IMR-90 (cell line): Measurements from ENCODE around the gene GNG7. TPM values are rescaled to one million over a fixed set of nuclear protein-coding genes. Genes with fewer than 3 reads are reported as not detected.

Experiments
- ATAC-seq: fragments of 200-7000 bp; cut with Tn5 transposase; 2 replicates; pipeline ENCODE4 v1.9.1; 2020; ENCODE audit warnings: low read depth, mild to moderate bottlenecking, moderate library complexity
- BruUV-seq: library from RNA; stranded (reverse); fragments of 400-500 nt; replicated peaks from 2 replicates; lab custom pipeline; 2021; lab: Mats Ljungman, UMichigan
- CTCF ChIA-PET: fragments of 300-600 bp; formaldehyde crosslinking; extraction: SDS; loops from one replicate; lab custom pipeline; 2021; ENCODE audit warnings: antibody characterized with exemption; lab: Yijun Ruan, JAX
- POLR2A ChIA-PET: fragments of 300-600 bp; sonication (Branson Sonifier 250); formaldehyde crosslinking; loops from one replicate; lab custom pipeline; 2022; ENCODE audit warnings: antibody characterized with exemption; ENCODE audit not compliant: unreplicated experiment; lab: Charles Lee
- DNase-seq: peaks from one replicate; pipeline ENCODE4 v3.0.0; 2013
- H2AFZ ChIP-seq: replicated peaks from 2 replicates; pipeline ENCODE3; 2013; ENCODE audit warnings: low read length, mild to moderate bottlenecking; ENCODE audit not compliant: poor library complexity
- H2AK5ac ChIP-seq: 2 replicates; pipeline ENCODE4 v1.6.1; 2013; ENCODE audit warnings: low read depth, low read length, inconsistent platforms
- H2AK9ac ChIP-seq: replicated peaks from 2 replicates; pipeline ENCODE3; 2013; ENCODE audit warnings: mild to moderate bottlenecking, low read depth, low read length, moderate library complexity; ENCODE audit not compliant: poor library complexity
- H2BK120ac ChIP-seq: 2 replicates; pipeline ENCODE4 v1.6.1; 2013; ENCODE audit warnings: low read depth, low read length, inconsistent platforms
- H2BK15ac ChIP-seq: 3 replicates; pipeline ENCODE4 v1.6.1; 2013; ENCODE audit warnings: low read depth, low read length, inconsistent platforms
- H2BK20ac ChIP-seq: 2 replicates; pipeline ENCODE4 v1.6.1; 2013; ENCODE audit warnings: low read depth, mild to moderate bottlenecking, inconsistent platforms, low read length, moderate library complexity
- H2BK5ac ChIP-seq: 2 replicates; pipeline ENCODE4 v1.6.1; 2013; ENCODE audit warnings: mild to moderate bottlenecking, low read depth, low read length, inconsistent platforms; ENCODE audit not compliant: poor library complexity, severe bottlenecking
- H3K14ac ChIP-seq: replicated peaks from 2 replicates; pipeline ENCODE4 v1.6.1; 2013; ENCODE audit warnings: low read depth, low read length, inconsistent platforms
- H3K18ac ChIP-seq: 2 replicates; pipeline ENCODE4 v1.6.1; 2013; ENCODE audit warnings: low read depth, low read length, control low read depth
- H3K23ac ChIP-seq: 2 replicates; pipeline ENCODE4 v1.6.1; 2013; ENCODE audit warnings: low read depth, low read length, inconsistent platforms
- H3K27ac ChIP-seq: 2 replicates; pipeline ENCODE4 v1.5.1; 2013; ENCODE audit warnings: mild to moderate bottlenecking, control low read depth, low read length; ENCODE audit not compliant: insufficient read depth
- H3K27me3 ChIP-seq: 2 replicates; pipeline ENCODE4 v1.6.1; 2013; ENCODE audit warnings: low read length; ENCODE audit not compliant: control insufficient read depth, insufficient read depth
- H3K36me3 ChIP-seq: 2 replicates; pipeline ENCODE4 v1.6.1; 2013; ENCODE audit warnings: low read length, mixed read lengths; ENCODE audit not compliant: control insufficient read depth, insufficient read depth
- H3K4ac ChIP-seq: 2 replicates; pipeline ENCODE4 v1.6.1; 2013; ENCODE audit warnings: low read depth, low read length, inconsistent platforms
- H3K4me1 ChIP-seq: 2 replicates; pipeline ENCODE4 v1.6.1; 2013; ENCODE audit warnings: low read length, mixed read lengths; ENCODE audit not compliant: control insufficient read depth, insufficient read depth
- H3K4me2 ChIP-seq: 2 replicates; pipeline ENCODE4 v1.6.1; 2013; ENCODE audit warnings: low read depth, mild to moderate bottlenecking, control low read depth, low read length, moderate library complexity
- H3K4me3 ChIP-seq: 2 replicates; pipeline ENCODE4 v1.5.1; 2013; ENCODE audit warnings: low read depth, mild to moderate bottlenecking, control low read depth, low read length, moderate library complexity; ENCODE audit not compliant: insufficient read depth
- H3K56ac ChIP-seq: 2 replicates; pipeline ENCODE4 v1.6.1; 2013; ENCODE audit warnings: low read length, inconsistent platforms; ENCODE audit not compliant: insufficient read depth; ENCODE audit errors: extremely low read depth
- H3K79me1 ChIP-seq, 2 experiments: 2 replicates each; pipeline ENCODE4 v1.6.1; 2013; ENCODE audit warnings: low read length in 2 of 2, inconsistent platforms in 1 of 2, low read depth in 1 of 2
- H3K9ac ChIP-seq: 2 replicates; pipeline ENCODE4 v1.6.1; 2013; ENCODE audit warnings: low read depth, low read length, control low read depth
- H3K9me1 ChIP-seq: 2 replicates; pipeline ENCODE4 v1.6.1; 2013; ENCODE audit warnings: low read length, inconsistent platforms; ENCODE audit not compliant: insufficient read depth
- H3K9me3 ChIP-seq: 2 replicates; pipeline ENCODE4 v1.6.1; 2013; ENCODE audit warnings: low read length; ENCODE audit not compliant: control insufficient read depth, insufficient read depth
- H4K20me1 ChIP-seq: 2 replicates; pipeline ENCODE4 v1.6.1; 2013; ENCODE audit warnings: low read length, inconsistent platforms; ENCODE audit not compliant: insufficient read depth
- H4K5ac ChIP-seq: 2 replicates; pipeline ENCODE4 v1.6.1; 2013; ENCODE audit warnings: mild to moderate bottlenecking, low read depth, low read length, control low read depth
- H4K8ac ChIP-seq, 2 experiments: 2 replicates each; pipeline ENCODE4 v1.6.1; 2013; ENCODE audit warnings: low read depth in 2 of 2, low read length in 2 of 2, control low read depth in 1 of 2, inconsistent platforms in 1 of 2
- H4K91ac ChIP-seq: 2 replicates; pipeline ENCODE4 v1.6.1; 2013; ENCODE audit warnings: low read depth, low read length, inconsistent platforms; ENCODE audit not compliant: insufficient read depth
- BHLHE40 ChIP-seq: fragments of 150-350 bp; IDR thresholded peaks from 2 replicates; pipeline ENCODE4 v1.6.1; 2016; ENCODE audit warnings: mild to moderate bottlenecking, low read depth, low read length
- CEBPB ChIP-seq: IDR thresholded peaks from 2 replicates; pipeline ENCODE4 v1.6.1; 2012; ENCODE audit warnings: low read depth, low read length, improper control_type of control experiment
- CHD1 ChIP-seq: IDR thresholded peaks from 2 replicates; pipeline ENCODE4 v1.6.1; 2012; ENCODE audit warnings: low read depth, low read length, improper control_type of control experiment
- CTCF ChIP-seq: conservative IDR thresholded peaks from 2 replicates; pipeline ENCODE4 v1.5.1; 2012; ENCODE audit warnings: mild to moderate bottlenecking, low read depth, low read length, improper control_type of control experiment
- ELK1 ChIP-seq: fragments of 150-350 bp; IDR thresholded peaks from 2 replicates; pipeline ENCODE4 v1.6.1; 2016; ENCODE audit warnings: low read depth, mild to moderate bottlenecking, low read length, moderate library complexity, borderline replicate concordance
- FOS ChIP-seq: fragments of 150-350 bp; IDR thresholded peaks from 2 replicates; pipeline ENCODE4 v1.6.1; 2016; ENCODE audit warnings: low read depth, low read length
- MAFK ChIP-seq: IDR thresholded peaks from 2 replicates; pipeline ENCODE4 v1.6.1; 2012; ENCODE audit warnings: low read depth, low read length, improper control_type of control experiment
- MAZ ChIP-seq: IDR thresholded peaks from 2 replicates; pipeline ENCODE4 v1.6.1; 2012; ENCODE audit warnings: low read depth, mild to moderate bottlenecking, low read length, improper control_type of control experiment, moderate library complexity, borderline replicate concordance
- MXI1 ChIP-seq: IDR thresholded peaks from 2 replicates; pipeline ENCODE4 v1.6.1; 2012; ENCODE audit warnings: low read depth, mild to moderate bottlenecking, low read length, moderate library complexity, borderline replicate concordance
- NFE2L2 ChIP-seq: fragments of 150-350 bp; IDR thresholded peaks from 2 replicates; pipeline ENCODE4 v1.6.1; 2016; ENCODE audit warnings: low read depth, mild to moderate bottlenecking, low read length
- POLR2A ChIP-seq: IDR thresholded peaks from 2 replicates; pipeline ENCODE4 v1.6.1; 2012; ENCODE audit warnings: mild to moderate bottlenecking, low read depth, low read length
- RAD21 ChIP-seq: IDR thresholded peaks from 2 replicates; pipeline ENCODE4 v1.6.1; 2012; ENCODE audit warnings: low read length, improper control_type of control experiment
- RCOR1 ChIP-seq: IDR thresholded peaks from 2 replicates; pipeline ENCODE4 v1.6.1; 2012; ENCODE audit warnings: mild to moderate bottlenecking, low read length, improper control_type of control experiment; ENCODE audit not compliant: insufficient replicate concordance
- RFX5 ChIP-seq: IDR thresholded peaks from 2 replicates; pipeline ENCODE4 v1.8.0; 2012; ENCODE audit warnings: low read depth, mild to moderate bottlenecking, low read length, moderate library complexity
- SMC3 ChIP-seq: fragments of 150-350 bp; IDR thresholded peaks from 2 replicates; pipeline ENCODE4 v1.6.1; 2016; ENCODE audit warnings: low read depth, mild to moderate bottlenecking, antibody characterized with exemption, low read length, moderate library complexity
- WGBS, 2 experiments: methylation state at CpG; one replicate each; pipeline versions ENCODE4 v1.1.5 to v1.1.7; 2013; ENCODE audit warnings: missing lambda C conversion rate in 2 of 2; ENCODE audit not compliant: insufficient read length in 1 of 2; ENCODE audit errors: extremely low coverage in 2 of 2; 5-methylcytosine and 5-hydroxymethylcytosine counted together
- dilution Hi-C: fragments of 300-500 bp; cut with HindIII; formaldehyde crosslinking; loops from one replicate; pipeline ENCODE4 v1.14.3; 2018; ENCODE audit warnings: low sequenced_read_pairs; ENCODE audit not compliant: unreplicated experiment
- in situ Hi-C: fragments of 300-500 bp; cut with MboI; formaldehyde crosslinking; loops from 3 replicates; pipeline ENCODE4 v1.14.3; 2019; ENCODE audit warnings: low sequenced_read_pairs, inconsistent platforms, mixed read lengths
- intact Hi-C: fragments of 100-400 bp; cut with micrococcal nuclease; formaldehyde crosslinking; loops from 2 replicates; pipeline ENCODE4 v1.10.0; 2022
- polyA plus RNA-seq, 3 experiments: library from polyadenylated mRNA; depleted of rRNA; stranded (reverse); fragments of >200 nt; gene quantifications; 2 replicates each; pipeline ENCODE4 v1.2.3, GENCODE V29; 2012; ENCODE audit warnings: low replicate concordance in 1 of 3
- total RNA-seq: library from RNA; depleted of rRNA; stranded (reverse); fragments of >200 nt; gene quantifications from 2 replicates; pipeline ENCODE4 v1.2.3, GENCODE V29; 2012

Gene GNG7
- total and polyA plus RNA-seq, 2 of the 4 experiments (the other 2 are of a cell fraction): under 0.01 to 0.21 TPM

GRCh38 chr19:2587001-2587719 is 115.3 kb downstream of the GNG7 start:
- Histone ChIP-seq H3K9ac (no peak overlapping the region), H2BK15ac (no peak overlapping the region), H2AFZ (peak overlapping the region; percentile 86), H3K23ac (no peak overlapping the region), H4K20me1 (no peaks in the 10 kb centered on the region), H2BK5ac (no peak overlapping the region), H2BK120ac (no peak overlapping the region; the same call in 1 of the 2 replicates), H2AK5ac (peak overlapping the region; percentile 59), H3K36me3 (no peaks in the 10 kb centered on the region), H4K5ac (no peak overlapping the region; the same call in 1 of the 2 replicates), H3K9me3 (peaks cover 7% of the 10 kb centered on the region), H3K79me1 (no peaks in the 10 kb centered on the region), H2AK9ac (no peak overlapping the region), H2BK20ac (0 out of 2 replicates have a peak overlapping the region, but pooled peaks have one; percentile 6), H3K4ac (0 out of 2 replicates have a peak overlapping the region, but pooled peaks have one; percentile 22), H3K4me2 (no peak overlapping the region), H3K18ac (no peak overlapping the region), H3K56ac (no peak overlapping the region), H3K4me3 (no peak overlapping the region), H3K14ac (no peak overlapping the region), H3K27me3 (peaks cover 5% of the 10 kb centered on the region), H3K4me1 (peaks cover 5% of the 10 kb centered on the region; the same call in 1 of the 2 replicates), H3K9me1 (peaks cover 3% of the 10 kb centered on the region; the same call in 1 of the 2 replicates), H4K8ac (0 out of 4 replicates have a peak overlapping the region, but pooled peaks of 1 of the 2 experiments have one; percentile 39), H3K27ac (no peak overlapping the region), H4K91ac (no peak overlapping the region; the same call in 1 of the 2 replicates)
- dilution Hi-C loops (no loop called here), intact Hi-C loops (no loop called here), in situ Hi-C loops (no loop called here)
- 47% methylated on average over 23 of the region's 32 CpGs; no CpG with 5 or more reads in 1 of the 2 experiments for WGBS, 2 experiments
- BruUV-seq: no TSS peak
- CTCF ChIA-PET: no interaction called here
- POLR2A ChIA-PET: interaction anchor here (1.8 kb wide), 1 partner anchor 111 kb away, joined by 10 read pairs; the partner anchor contains the start of gene GADD45B
- peak; percentile 35 for DNase-seq
- peak; percentile 37 for ATAC-seq
- no peak for TF ChIP-seq POLR2A
- TF ChIP-seq NFE2L2: no peak
- TF ChIP-seq FOS: no peak
- no peak for TF ChIP-seq RCOR1
- TF ChIP-seq RAD21: no peak
- TF ChIP-seq CHD1: no peak
- TF ChIP-seq SMC3: no peak
- no peak for TF ChIP-seq MXI1
- no peak for TF ChIP-seq MAZ
- TF ChIP-seq MAFK: no peak
- no peak for TF ChIP-seq CTCF
- no peak for TF ChIP-seq ELK1
- TF ChIP-seq BHLHE40: no peak
- TF ChIP-seq CEBPB: no peak
- TF ChIP-seq RFX5: no peak
